Rectal smooth muscle tissue (tissue), 1 donor: ENCODE data around the gene IL1RAP.
A peak's percentile ranks its signal among the peaks of the same experiment; 100 is the strongest.

Source experiments
- H3K27ac ChIP-seq: one replicate; pipeline ENCODE4 v1.7.0; 2013; ENCODE audit warnings: low read depth, low read length, inconsistent platforms
- H3K27me3 ChIP-seq: one replicate; pipeline ENCODE4 v1.7.0; 2013; ENCODE audit warnings: low read length; ENCODE audit not compliant: control insufficient read depth, insufficient read depth
- H3K36me3 ChIP-seq: one replicate; pipeline ENCODE4 v1.7.0; 2013; ENCODE audit warnings: low read length; ENCODE audit not compliant: control insufficient read depth, insufficient read depth
- H3K4me1 ChIP-seq: one replicate; pipeline ENCODE4 v1.7.0; 2013; ENCODE audit warnings: low read length; ENCODE audit not compliant: control insufficient read depth, insufficient read depth
- H3K4me3 ChIP-seq: one replicate; pipeline ENCODE4 v1.7.0; 2013; ENCODE audit warnings: low read length
- H3K9ac ChIP-seq: one replicate; pipeline ENCODE4 v1.7.0; 2013; ENCODE audit warnings: low read length

Gene IL1RAP

DNA sequence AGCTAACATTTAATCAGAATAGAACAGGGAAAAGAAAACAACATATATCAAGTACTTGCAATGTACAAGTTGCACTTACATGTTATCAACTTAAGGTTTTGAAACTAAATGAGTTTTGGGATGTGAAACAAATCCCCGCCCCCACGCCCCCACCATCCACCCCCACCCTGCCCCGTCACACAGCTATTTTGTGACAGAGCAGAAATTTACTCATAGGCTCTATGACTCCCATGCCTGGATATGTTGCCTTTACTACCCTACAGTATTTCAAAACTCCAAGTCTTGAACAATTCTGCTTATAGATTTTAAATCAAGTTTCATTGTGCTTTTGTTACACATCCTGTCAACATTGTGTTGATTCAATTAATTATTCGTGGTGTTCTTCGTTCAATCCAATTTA, 18.1 kb upstream of the IL1RAP start:
- Histone ChIP-seq H3K36me3 (no peaks in the 10 kb centered on the region), H3K4me3 (no peak overlapping the region), H3K4me1 (no peaks in the 10 kb centered on the region), H3K27me3 (no peaks in the 10 kb centered on the region), H3K27ac (no peak overlapping the region), H3K9ac (no peak overlapping the region)

DNA sequence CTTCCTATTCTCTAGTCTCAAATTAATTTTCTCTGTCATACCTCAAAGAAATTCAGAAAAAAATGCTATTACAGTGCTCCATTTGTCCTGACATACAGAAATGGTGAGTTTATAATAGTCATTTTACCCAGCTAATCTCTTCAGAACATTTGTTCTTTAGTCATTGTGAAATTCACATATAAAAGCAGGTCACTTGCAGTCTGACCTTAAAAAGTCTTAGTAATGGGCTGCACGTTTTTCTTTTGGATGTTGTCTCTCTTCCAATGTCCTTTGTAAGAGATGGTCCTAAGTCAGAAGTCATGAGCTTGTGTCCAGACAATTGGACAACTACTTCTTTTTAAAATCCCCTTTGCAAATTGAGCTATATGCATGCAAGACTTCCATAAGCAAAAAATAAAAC, 17.0 kb upstream of the IL1RAP start:
- Histone ChIP-seq H3K27ac (no peak overlapping the region), H3K27me3 (no peaks in the 10 kb centered on the region), H3K9ac (no peak overlapping the region), H3K36me3 (no peaks in the 10 kb centered on the region), H3K4me1 (no peaks in the 10 kb centered on the region), H3K4me3 (no peak overlapping the region)

DNA sequence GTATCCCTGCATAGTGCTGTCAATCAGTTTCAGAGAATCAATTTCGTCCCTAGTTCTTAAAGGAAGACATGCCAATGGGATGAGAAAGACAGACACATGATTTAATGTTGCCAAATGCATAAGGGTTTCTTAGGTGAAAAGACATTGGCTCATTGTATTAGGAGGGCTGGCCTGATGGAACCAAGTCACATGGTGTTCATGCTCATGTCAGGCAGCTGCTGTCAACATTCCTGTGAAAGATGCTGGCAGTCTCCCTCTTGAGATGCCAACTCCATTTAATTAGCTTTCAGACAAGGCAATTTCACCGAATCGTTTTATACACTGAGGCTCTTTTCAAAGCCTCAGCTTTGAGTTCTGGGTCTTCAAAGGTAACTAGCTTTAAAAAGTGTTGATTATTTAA, 16.1 kb upstream of the IL1RAP start:
- Histone ChIP-seq H3K9ac (no peak overlapping the region), H3K4me1 (no peaks in the 10 kb centered on the region), H3K4me3 (no peak overlapping the region), H3K27me3 (no peaks in the 10 kb centered on the region), H3K27ac (no peak overlapping the region), H3K36me3 (no peaks in the 10 kb centered on the region)

DNA sequence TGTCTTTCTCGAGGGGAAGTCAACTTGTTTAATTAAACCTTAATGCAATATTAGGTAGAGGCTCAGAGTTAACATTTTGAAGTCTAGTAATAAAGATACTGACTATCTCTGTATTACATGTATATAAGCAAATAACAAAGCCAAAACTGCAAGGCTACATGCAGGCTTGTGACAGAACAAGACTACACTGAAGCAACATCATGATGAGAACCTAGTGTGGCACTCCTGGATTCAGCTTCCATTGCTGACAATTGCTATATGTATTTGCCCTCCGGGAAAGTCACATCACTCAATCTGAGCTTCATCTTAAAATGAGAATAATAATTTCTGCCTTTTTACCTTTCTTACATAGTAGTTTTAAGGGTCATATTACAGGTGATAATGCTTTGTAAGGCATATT, 15.6 kb upstream of the IL1RAP start:
- Histone ChIP-seq H3K27ac (no peak overlapping the region), H3K4me3 (no peak overlapping the region), H3K36me3 (no peaks in the 10 kb centered on the region), H3K9ac (no peak overlapping the region), H3K27me3 (no peaks in the 10 kb centered on the region), H3K4me1 (no peaks in the 10 kb centered on the region)

DNA sequence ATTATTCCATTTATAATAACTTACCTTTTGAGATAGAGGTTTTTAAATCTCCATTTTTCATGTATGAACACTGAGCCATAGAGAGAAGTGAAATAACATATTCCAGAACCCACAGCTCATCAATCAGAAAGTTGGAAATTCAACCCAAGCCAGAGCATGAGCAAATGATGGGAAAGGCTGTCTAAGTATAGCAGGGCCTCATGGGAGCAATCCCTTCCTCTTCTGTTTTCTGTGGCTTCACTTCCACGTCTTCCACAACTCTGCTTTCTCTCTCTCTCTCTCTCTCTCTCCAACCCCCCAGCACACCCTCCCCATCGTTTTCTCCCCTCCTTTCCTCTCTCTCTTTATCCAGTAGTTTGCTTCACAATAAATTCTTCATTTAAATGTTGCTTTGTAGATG, 14.8 kb upstream of the IL1RAP start:
- no peak overlapping the region for H3K4me3 ChIP-seq
- no peaks in the 10 kb centered on the region for H3K4me1 ChIP-seq
- H3K36me3 ChIP-seq: no peaks in the 10 kb centered on the region
- no peak overlapping the region for H3K9ac ChIP-seq
- no peaks in the 10 kb centered on the region for H3K27me3 ChIP-seq
- no peak overlapping the region for H3K27ac ChIP-seq

DNA sequence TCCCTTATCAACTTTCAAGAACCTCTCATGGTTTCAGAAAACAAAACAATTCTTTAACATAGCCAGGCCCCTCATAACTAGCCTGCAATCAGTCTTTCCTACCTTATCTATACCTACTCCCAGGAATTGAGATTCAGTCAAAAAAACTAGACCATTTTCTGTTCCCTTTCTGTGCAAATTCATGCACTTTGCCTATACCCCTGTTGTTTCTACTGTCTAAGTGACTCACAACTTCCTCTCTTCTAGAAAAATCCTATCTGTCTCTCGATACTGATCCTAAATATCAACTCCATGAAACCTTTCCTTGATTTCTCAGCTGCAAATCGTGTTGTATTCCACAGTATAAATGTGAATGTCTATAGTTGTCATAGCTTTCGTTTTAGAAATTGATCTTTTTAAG, 10.9 kb upstream of the IL1RAP start:
- Histone ChIP-seq H3K27ac (no peak overlapping the region), H3K9ac (no peak overlapping the region), H3K4me1 (no peaks in the 10 kb centered on the region), H3K4me3 (no peak overlapping the region), H3K36me3 (no peaks in the 10 kb centered on the region), H3K27me3 (no peaks in the 10 kb centered on the region)

DNA sequence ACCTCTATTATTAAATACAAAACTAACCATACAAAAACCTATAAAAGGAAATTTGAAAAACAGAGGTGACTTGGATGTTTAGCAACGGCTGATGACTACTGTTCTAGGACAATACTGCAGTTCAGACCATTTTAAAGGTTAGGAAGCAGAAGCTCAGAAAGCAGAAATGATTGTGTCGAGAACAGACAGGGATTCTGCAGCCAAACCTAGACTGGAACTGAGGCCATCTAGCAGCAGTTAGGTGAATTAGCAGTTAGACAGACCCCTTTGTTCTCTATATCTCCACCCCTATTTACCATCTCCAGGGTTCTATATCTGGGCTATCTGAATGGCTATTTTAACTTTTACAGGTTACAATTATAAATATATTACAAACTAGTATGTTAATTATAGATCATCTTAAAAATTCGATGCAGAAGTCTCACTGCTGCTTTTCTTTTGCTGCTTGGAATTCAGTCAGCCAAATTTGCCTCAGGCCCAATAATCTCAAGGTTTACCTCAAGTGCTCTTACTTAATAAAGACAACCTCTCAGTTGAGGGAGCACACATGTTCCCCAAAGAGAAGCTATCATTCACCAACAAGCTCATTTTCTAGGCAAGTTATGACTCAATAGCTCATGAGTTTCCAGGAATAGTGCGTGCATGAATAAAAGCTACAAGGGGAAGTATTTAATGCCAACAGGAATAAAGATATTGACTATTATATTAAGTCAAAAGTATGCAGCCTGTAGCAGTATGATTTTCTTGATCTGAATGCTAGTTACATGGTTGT, 9.3 kb upstream of the IL1RAP start:
- Histone ChIP-seq H3K4me1 (no peaks in the 10 kb centered on the region), H3K27ac (no peak overlapping the region), H3K36me3 (no peaks in the 10 kb centered on the region), H3K4me3 (no peak overlapping the region), H3K9ac (no peak overlapping the region), H3K27me3 (no peaks in the 10 kb centered on the region)

DNA sequence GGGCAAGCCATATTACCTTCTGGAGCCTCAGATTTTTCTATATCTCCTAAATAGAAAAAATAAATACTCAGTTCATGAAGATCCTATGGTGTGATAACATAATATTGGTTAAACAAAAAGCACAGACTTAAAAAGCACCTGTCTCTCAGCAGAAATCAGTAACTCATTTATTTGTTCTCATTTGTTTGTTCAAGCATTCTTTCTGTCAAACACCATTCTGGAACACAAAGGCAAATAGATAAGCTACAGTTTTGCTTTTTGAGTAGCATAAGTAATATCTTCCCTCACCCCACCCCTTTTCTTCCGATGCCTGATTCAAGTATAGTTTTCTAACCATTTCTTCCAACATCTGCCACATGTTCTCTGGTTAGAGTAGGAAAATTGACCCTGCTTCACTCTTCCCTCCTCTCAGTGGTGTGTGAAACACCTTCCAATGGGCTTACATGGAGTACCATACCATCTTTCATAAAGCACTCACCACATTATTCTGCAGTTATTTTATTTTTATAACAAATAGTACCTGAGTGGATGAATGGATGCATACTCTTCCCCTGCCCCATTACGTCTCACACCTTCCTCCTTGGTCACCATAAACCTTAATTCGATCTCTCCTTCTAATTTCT, 8.4 kb upstream of the IL1RAP start:
- H3K27ac ChIP-seq: no peak overlapping the region
- H3K4me1 ChIP-seq: no peaks in the 10 kb centered on the region
- H3K27me3 ChIP-seq: no peaks in the 10 kb centered on the region
- no peaks in the 10 kb centered on the region for H3K36me3 ChIP-seq
- no peak overlapping the region for H3K4me3 ChIP-seq
- H3K9ac ChIP-seq: no peak overlapping the region

DNA sequence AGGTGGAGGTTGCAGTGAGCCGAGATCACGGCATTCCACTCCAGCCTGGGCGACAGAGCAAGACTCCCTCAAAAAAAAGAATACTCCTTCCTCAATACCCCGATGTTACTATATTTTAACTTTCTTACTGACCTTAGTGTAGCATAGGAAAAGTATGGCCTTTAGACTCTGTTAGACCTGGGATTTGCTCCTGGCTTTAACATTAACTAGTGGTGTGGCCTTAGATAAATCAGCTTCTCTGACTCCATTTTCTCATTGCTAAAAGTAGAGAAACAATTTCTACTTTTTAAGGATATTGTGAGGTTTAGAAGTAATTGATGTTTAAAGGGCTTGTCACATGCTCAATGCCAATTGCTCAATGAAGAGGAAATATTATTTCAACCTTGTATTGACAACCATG, 7.6 kb upstream of the IL1RAP start:
- no peak overlapping the region for H3K9ac ChIP-seq
- H3K36me3 ChIP-seq: no peaks in the 10 kb centered on the region
- no peaks in the 10 kb centered on the region for H3K4me1 ChIP-seq
- no peak overlapping the region for H3K4me3 ChIP-seq
- H3K27me3 ChIP-seq: no peaks in the 10 kb centered on the region
- no peak overlapping the region for H3K27ac ChIP-seq

DNA sequence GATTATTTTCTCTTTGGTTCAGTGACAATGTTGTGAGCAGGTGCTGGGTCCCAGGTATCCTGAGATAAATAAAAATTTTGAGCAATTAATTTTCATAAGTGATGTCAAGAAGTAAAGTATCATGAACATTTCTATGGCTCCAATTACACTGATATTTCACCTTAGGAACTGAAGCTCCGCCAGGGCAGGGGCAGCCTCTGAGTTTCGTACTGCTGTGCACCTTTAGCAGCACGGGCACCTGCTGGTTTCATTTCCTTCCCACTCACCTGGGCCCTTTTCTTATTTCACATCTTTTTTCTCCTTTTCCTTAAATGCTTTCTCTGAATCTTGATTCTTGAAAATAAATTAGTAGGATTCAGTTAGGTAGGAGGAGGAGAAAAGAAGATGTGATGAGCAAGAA, 1.2 kb upstream of the IL1RAP start:
- H3K27me3 ChIP-seq: no peaks in the 10 kb centered on the region
- no peaks in the 10 kb centered on the region for H3K36me3 ChIP-seq
- H3K27ac ChIP-seq: no peak overlapping the region
- no peak overlapping the region for H3K9ac ChIP-seq
- no peak overlapping the region for H3K4me3 ChIP-seq
- no peaks in the 10 kb centered on the region for H3K4me1 ChIP-seq

DNA sequence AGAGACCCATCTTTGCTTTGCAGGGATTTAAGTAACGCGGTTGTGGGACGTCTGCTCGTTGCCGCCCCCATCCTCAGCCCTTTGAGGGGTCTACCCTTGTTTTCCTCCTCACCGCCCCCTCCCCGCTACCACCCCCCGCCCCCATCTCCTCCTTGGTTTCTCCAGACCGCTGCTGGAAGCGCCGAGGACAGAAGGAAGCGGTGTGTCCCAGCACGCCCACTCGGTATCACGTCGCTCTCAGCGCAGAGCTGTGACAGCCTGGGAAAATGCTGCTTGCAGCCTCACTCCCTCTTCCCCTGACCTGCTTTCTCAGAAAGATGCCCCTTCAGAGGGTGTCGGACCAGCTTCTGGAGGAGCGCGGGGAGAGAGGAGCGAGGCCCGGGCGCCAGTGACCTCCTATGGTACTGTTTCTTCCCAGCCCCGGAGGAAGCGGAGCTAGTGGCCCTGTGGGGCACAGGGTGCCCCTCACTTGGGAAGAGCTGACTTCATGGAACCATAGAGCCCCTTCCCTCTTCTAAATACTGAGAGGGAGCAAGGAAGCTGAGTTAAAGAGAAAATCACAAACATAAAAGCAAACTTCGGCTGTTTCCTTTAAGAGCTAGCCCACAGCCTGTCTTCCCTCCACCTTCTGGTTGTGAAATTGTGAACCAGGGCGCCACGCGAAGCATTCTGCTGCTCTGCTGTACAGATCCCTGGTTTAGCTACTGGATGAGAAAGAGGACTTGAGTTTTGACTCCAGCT, 698 bp downstream of the IL1RAP start:
- no peak overlapping the region for H3K27ac ChIP-seq
- H3K4me3 ChIP-seq: peak overlapping the region; percentile 88
- H3K27me3 ChIP-seq: no peaks in the 10 kb centered on the region
- no peaks in the 10 kb centered on the region for H3K36me3 ChIP-seq
- no peaks in the 10 kb centered on the region for H3K4me1 ChIP-seq
- H3K9ac ChIP-seq: peak overlapping the region; percentile 7

DNA sequence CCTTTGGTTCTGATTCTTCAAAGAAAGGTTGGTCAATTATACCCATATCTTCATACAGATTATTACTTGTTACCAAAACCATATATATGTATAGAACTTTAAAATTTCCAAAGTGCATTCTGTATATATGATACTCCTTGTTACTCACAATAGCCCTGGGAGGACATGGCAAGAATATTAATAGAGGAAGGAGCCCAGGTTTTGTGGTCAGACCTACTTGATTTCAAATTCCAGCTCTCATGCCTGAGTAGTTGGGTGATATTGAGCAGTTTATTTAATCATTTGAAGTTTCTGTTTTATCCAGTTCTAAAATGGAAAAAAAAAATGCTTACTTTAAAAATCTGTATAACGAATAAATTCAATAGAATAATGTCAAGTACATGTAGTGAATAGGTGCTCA, 2.5 kb downstream of the IL1RAP start:
- Histone ChIP-seq H3K36me3 (no peaks in the 10 kb centered on the region), H3K27me3 (no peaks in the 10 kb centered on the region), H3K4me1 (no peaks in the 10 kb centered on the region), H3K9ac (no peak overlapping the region), H3K27ac (no peak overlapping the region), H3K4me3 (no peak overlapping the region)
